Measurements from ENCODE around the gene SETD7.

Gene SETD7

GRCh38 chr4:139602776-139603360 is 46.8 kb upstream of the SETD7 start:
- Histone ChIP-seq H3K4me3 (ENCODE audit: low read depth in 1 of 2, low read length in 2 of 2) (no peak overlapping the region), H3K4me1 (ENCODE audit: insufficient read depth, low read length) (no peaks in the 10 kb centered on the region), H3K27ac (ENCODE audit: low read length) (no peak overlapping the region), H3K9me3 (ENCODE audit: insufficient read depth, low read length, severe bottlenecking) (no peaks in the 10 kb centered on the region), H3K9ac (ENCODE audit: low read depth, low read length) (no peak overlapping the region), H3K27me3 (ENCODE audit: insufficient read depth, low read length, poor library complexity) (no peaks in the 10 kb centered on the region), H2AFZ (ENCODE audit: low read depth, low read length) (no peak overlapping the region), H4K20me1 (ENCODE audit: insufficient read depth, low read length) (no peaks in the 10 kb centered on the region), H3K4me2 (ENCODE audit: insufficient read depth, low read length) (no peak overlapping the region), H3K79me2 (ENCODE audit: insufficient read depth, low read length) (no peaks in the 10 kb centered on the region), H3K36me3 (ENCODE audit: insufficient read depth, low read length) (no peaks in the 10 kb centered on the region)
- ATAC-seq (ENCODE audit: insufficient read depth, low read depth): no peak
- TF ChIP-seq, protein P1, sequence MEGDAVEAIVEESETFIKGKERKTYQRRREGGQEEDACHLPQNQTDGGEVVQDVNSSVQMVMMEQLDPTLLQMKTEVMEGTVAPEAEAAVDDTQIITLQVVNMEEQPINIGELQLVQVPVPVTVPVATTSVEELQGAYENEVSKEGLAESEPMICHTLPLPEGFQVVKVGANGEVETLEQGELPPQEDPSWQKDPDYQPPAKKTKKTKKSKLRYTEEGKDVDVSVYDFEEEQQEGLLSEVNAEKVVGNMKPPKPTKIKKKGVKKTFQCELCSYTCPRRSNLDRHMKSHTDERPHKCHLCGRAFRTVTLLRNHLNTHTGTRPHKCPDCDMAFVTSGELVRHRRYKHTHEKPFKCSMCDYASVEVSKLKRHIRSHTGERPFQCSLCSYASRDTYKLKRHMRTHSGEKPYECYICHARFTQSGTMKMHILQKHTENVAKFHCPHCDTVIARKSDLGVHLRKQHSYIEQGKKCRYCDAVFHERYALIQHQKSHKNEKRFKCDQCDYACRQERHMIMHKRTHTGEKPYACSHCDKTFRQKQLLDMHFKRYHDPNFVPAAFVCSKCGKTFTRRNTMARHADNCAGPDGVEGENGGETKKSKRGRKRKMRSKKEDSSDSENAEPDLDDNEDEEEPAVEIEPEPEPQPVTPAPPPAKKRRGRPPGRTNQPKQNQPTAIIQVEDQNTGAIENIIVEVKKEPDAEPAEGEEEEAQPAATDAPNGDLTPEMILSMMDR (IDR thresholded peaks at IDR 0.05; ENCODE audit: borderline replicate concordance, extremely low read depth, low read length, poor library complexity, severe bottlenecking): no peak
- TF ChIP-seq EZH2 (IDR thresholded peaks at IDR 0.05; ENCODE audit: borderline replicate concordance, low read depth, low read length, severe bottlenecking): no peak
- DNase-seq: no peak

DNA sequence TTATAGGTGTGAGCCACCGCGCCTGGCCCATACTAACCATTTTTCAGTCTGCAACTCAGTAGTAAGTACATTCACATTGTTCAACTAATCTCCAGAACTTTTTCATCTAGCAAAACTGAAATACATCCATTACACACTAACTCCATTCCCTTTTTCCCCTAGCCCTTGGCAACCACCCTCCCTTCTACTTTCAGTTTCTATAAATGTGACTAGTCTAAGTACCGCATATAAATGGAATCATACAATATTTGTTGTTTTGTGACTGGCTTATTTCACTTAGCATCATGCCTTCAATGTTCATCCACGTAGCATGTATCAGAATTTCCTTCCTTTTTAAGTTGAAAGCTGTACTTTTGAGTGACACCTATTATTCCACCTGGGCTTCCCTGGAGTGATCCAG is 44.6 kb upstream of the SETD7 start:
- TF ChIP-seq, protein P1 (IDR thresholded peaks at IDR 0.05; ENCODE audit: borderline replicate concordance, extremely low read depth, low read length, poor library complexity, severe bottlenecking): no peak
- no peak for TF ChIP-seq EZH2 (IDR thresholded peaks at IDR 0.05; ENCODE audit: borderline replicate concordance, low read depth, low read length, severe bottlenecking)

GRCh38 chr4:139599594-139600374 is 43.8 kb upstream of the SETD7 start:
- Histone ChIP-seq H4K20me1 (ENCODE audit: insufficient read depth, low read length) (no peaks in the 10 kb centered on the region), H3K9me3 (ENCODE audit: insufficient read depth, low read length, severe bottlenecking) (no peaks in the 10 kb centered on the region), H3K27ac (ENCODE audit: low read length) (no peak overlapping the region), H2AFZ (ENCODE audit: low read depth, low read length) (no peak overlapping the region), H3K9ac (ENCODE audit: low read depth, low read length) (no peak overlapping the region), H3K27me3 (ENCODE audit: insufficient read depth, low read length, poor library complexity) (peaks cover 21% of the 10 kb centered on the region), H3K36me3 (ENCODE audit: insufficient read depth, low read length) (no peaks in the 10 kb centered on the region), H3K4me1 (ENCODE audit: insufficient read depth, low read length) (no peaks in the 10 kb centered on the region), H3K4me3 (ENCODE audit: low read depth in 1 of 2, low read length in 2 of 2) (no peak overlapping the region), H3K4me2 (ENCODE audit: insufficient read depth, low read length) (no peak overlapping the region), H3K79me2 (ENCODE audit: insufficient read depth, low read length) (no peaks in the 10 kb centered on the region)
- no peak for DNase-seq
- ATAC-seq (ENCODE audit: insufficient read depth, low read depth): no peak
- no peak for TF ChIP-seq EZH2 (IDR thresholded peaks at IDR 0.05; ENCODE audit: borderline replicate concordance, low read depth, low read length, severe bottlenecking)
- TF ChIP-seq, protein P1 (IDR thresholded peaks at IDR 0.05; ENCODE audit: borderline replicate concordance, extremely low read depth, low read length, poor library complexity, severe bottlenecking): no peak

More for the DNA sequence above, 44.6 kb upstream of the SETD7 start:
- ATAC-seq (ENCODE audit: insufficient read depth, low read depth) (no peak), DNase-seq (no peak)
- Histone ChIP-seq H4K20me1 (ENCODE audit: insufficient read depth, low read length) (no peaks in the 10 kb centered on the region), H3K9me3 (ENCODE audit: insufficient read depth, low read length, severe bottlenecking) (no peaks in the 10 kb centered on the region), H3K4me3 (ENCODE audit: low read depth in 1 of 2, low read length in 2 of 2) (no peak overlapping the region), H3K27me3 (ENCODE audit: insufficient read depth, low read length, poor library complexity) (peaks cover 16% of the 10 kb centered on the region), H3K79me2 (ENCODE audit: insufficient read depth, low read length) (no peaks in the 10 kb centered on the region), H3K4me2 (ENCODE audit: insufficient read depth, low read length) (no peak overlapping the region), H3K27ac (ENCODE audit: low read length) (no peak overlapping the region), H3K36me3 (ENCODE audit: insufficient read depth, low read length) (no peaks in the 10 kb centered on the region), H2AFZ (ENCODE audit: low read depth, low read length) (no peak overlapping the region), H3K9ac (ENCODE audit: low read depth, low read length) (no peak overlapping the region), H3K4me1 (ENCODE audit: insufficient read depth, low read length) (no peaks in the 10 kb centered on the region)
